ENCODE measurements around the gene PBLD.
"Not testable (repeated sequence)": the region's sequence is repeated elsewhere in the genome, so short reads cannot be mapped to it uniquely, and the experiment has no call there.

Gene PBLD

DNA sequence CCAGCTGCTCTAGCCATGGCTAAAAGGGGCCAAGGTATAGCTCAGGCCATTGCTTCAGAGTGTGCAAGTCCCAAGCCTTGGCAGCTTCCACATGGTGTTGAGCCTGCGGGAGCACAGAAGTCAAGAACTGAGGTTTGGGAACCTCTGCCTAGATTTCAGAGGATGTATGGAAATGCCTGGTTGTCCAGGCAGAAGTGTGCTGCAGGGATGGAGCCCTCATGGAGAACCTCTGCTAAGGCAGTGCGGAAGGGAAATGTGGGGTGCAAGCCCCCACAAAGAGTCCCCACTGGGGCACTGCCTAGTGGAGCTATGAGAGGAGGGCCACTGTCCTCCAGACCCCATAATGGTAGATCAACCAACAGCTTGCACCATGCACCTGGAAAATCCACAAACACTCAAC lies 54.9 kb downstream of the PBLD start:
- DNase-seq = not testable (repeated sequence)

DNA sequence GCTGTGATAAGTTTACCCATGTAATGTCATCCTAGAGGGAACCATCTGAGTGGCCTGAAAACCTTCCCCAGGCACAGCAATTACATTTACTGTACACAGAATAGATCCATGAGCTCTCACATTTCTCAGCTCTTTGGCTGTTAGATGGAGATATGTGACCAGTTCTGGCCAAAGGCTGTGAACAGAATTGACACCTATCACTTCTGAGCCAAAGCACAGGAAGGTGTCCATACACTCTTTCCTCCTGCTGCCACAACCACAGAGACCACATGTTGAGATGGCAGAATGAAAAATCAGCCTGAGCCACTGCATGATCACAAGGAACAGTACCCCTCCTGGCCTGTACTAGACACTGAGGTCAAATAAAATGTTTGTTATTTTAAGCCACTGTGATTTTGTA lies 56.5 kb downstream of the PBLD start:
- DNase-seq = no peak

DNA sequence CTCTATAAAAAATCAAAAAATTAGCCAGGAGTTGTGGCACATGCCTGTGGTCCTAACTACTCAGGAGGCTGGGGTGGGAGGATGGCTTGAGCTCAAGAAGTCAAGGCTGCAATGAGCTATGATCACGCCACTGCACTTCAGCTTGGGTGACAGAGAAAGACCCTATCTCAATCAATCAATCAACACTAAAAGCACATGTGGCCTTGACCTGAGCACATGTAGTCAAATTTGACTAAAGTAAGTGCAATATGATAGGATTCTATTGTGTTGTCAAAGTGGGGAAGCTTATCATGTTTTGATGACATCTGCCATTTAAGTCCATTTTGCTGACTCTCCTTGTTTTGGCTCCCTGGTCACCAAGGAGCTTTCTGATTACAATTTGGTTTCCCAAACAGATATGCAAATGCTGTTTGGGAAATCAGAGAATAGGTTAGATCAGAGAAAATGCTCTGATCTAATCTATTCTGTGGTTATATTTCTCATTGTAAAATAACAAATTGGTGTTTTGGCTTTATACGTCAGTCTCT lies 57.1 kb downstream of the PBLD start:
- no peak for DNase-seq

DNA sequence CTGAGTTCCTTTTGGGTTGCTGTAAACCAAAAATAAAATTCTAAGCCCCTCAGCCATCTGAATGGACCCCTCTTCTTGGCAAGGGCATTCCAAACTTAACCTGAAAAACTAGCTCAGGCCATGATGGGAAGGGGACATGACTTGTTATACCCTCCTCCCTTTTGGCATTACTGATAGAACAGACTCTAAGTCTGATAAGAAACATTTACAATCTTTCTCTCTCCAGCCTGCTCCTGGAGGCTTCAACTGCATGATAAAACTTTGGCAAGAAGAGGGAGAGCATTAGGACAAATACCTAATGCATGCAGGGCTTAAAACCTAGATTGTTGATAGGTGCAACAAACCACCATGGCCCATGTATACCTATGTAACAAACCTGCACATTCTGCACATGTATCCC lies 59.9 kb downstream of the PBLD start:
- DNase-seq = no peak

DNA sequence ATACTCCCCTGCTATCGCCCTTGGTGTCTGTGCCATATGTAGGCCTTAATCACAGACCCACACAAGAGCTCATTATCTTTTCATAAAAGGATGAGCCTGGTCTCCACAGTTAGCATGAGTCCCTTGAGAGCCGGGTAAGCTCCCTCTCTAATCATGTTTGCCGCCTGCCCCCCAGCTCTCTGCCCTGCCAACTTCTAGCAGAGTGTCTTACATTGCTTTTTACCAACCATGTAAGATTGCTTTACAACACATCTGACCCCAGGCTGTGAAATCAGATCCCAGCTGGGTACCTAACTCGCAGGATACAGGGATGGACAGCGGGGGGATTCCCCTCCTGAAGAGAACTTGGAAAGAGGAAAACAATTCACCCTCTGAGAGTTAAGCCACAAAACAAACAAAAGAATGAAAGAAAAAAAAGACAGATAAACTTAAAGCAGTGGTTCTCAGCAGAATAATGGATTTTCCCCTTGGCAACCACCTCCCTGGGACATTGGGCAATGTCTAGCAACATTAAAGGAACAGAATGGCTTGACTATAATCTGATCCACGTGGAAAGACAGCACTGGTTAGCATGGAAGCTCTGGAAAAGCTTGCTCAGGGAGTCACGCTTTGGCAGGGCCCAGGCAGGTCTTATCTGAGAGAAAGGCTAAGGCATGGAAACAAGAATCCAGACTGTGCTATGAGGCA lies 61.4 kb downstream of the PBLD start:
- no peak for DNase-seq

DNA sequence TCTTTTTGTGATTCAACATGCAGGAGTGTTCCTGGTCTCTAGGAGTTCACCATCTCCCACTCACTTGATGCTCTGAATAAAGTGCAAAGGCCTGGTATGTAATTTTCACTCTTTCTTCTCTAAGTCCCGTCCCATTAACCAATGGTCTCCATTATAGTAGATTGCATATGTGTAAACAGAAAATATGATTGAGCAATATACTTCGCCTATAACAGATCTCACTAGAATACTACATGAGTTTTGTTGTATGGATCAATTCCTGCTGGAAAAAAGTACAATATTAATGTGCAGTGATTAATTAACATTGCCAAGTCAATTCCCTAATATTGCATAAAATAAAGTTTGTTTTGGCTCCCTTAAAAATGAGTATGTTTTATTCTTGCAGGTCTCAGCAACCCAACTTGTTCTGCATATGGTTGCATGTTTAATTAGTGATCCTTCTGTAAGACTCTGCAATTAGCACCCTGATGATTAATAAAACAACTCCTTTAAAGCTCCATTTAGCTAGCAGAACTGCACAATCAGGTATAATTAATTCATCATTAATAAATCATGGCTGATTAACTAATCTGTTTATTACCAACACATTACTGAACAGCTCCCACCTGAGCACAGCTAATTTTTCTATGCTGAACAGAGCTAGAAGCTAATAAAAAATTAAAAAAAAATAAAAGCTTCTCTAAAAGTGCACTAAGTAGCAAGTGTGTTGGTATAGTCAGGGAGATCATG lies 63.0 kb downstream of the PBLD start:
- no peak for DNase-seq

DNA sequence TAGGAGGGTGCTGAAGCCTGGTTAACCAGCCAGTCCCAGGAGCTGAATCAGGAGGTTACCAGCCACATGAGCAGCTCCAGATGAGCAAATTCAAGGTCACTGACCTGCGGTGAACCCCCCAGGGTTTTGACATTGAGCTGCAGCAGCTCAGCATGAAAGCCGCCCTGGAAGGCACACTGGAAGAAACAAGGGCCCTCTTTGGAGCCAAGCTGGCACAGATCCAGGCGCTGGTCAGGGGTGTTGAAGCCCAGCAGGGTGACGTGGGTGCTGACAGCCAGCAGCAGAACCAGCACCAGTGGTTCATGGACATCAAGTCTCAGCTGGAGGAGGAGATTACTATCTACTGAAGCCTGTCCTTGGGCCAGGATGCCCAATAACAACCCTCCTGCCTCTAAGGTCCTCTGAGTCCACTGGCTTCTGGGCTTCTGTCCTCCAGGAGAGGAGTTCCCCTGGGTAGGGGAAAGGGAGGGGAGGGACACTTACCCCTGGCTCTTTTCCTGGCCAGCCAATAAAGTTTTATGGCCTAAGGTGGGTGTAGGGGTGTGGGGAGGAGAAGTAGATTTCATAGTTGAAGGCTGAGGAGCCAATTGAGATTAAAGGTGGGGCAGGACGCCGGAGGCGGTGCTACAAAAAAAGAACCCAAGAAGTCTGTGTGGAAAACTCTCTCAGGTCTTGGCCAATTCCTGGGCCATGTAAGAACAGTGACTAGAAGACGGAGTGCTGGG lies 71.4 kb downstream of the PBLD start:
- no peak for DNase-seq

DNA sequence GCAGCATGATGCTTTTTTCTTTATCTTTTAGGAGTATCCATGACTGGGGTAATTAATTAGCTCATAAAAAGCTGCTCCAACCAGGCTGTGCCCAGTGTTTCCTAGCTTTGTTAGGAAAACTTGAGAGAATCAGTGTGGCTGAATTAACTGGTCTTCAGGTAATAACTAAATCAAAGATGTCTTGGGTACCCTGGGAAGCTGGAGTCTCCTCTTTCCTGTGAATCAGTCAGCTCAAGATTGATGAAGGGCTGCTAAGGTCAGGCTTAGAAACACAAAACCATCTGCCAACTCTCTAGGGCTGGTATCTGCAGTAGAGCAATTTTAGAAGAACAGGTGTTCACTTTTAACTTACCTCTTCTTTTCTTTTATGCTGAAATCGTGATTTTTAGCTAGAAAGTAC lies 79.4 kb downstream of the PBLD start:
- no peak for DNase-seq

DNA sequence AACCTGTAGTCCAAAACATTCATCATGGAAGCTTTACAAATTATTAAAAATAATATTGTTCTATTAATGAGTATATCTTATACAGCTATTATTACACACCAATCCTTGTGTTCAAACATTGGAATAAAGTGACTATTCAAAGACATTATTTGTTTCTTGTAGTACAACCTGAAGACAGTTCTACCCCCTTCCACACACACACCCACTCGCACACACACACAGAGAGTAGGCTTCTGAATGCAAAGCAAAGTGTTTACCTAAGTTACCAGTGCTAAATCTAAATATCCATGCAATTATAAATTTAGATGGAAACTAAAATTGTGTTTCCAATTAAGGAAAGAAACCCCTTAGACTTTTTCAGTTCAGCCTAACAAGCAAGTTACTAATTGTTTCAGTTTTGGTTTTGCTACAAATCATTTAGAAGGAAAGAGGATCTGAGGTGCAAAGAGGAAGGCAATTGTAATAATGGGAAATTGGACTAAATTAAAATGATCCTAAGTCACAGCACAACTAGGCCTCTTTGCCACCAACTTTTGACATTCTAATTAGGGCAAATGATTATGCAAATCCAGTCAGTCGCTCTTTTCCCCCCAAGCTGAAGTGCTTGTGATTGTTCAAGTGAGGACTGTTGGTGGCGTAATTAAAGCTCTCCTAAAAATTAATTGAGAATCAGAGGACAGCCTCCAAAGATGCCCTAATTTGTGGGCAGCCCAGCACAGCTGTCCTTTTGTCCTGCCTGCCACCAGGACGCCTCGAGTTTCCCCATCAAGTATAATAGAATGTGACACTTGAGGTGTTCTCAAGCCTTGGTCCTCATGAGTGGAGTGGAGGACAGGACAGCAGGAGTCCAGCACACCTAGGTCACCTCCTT lies 80.9 kb downstream of the PBLD start:
- no peak for DNase-seq

DNA sequence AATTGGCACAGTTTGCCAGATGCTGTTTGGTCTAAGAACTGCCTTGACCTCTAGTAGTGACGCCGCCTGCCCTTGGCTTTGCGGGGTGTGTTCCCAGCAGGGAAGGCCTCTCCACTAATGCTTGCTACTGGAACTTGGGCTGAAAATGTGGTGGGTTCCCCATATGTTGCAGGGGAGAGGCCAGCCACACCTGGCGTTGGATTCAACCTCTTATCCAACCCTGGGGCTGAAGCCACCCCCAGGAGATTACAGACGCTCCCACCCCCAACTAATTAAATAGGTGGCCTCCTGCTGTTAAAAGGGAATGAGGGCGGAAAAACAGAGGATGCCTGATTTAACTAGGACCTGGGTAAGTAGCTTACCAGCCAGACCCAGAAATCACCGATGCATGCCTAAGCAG lies 81.6 kb downstream of the PBLD start:
- no peak for DNase-seq

DNA sequence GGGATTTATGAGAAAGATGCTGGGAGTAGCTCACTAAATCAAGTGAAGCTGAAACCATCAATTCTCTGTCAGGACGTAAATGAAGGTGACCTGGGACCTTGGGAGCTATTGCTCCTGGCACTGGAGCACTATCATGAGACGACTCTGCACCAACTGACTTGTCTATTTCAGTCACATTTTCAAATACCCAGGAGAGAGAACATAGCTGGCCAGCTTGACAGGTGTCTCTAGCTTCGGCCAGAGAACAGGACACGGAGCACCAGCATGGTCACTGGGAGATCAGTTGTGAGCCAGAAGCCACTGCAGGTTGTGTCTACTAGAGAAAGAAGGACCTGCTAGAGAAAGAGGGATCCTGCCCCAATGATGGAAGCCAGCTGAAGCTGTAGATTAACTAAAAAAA lies 83.4 kb downstream of the PBLD start:
- DNase-seq = no peak

DNA sequence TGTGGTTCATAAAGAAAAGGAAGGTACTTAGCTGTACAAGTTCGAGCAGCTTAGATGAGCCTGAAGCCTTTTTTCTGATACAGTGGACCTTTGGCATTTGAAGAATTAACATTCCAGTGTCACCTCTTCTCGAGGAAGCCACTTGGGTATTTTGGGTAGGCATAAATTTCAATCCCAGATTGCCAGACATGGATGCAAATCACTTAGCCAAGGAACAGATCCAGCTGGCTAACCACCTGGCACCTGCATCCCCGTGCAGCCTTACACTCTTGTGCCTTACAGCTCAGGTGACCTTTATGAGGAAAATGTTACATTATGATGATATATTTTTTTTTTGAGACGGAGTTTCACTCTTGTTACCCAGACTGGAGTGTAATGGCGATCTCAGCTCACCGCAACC lies 84.8 kb downstream of the PBLD start:
- DNase-seq = no peak

DNA sequence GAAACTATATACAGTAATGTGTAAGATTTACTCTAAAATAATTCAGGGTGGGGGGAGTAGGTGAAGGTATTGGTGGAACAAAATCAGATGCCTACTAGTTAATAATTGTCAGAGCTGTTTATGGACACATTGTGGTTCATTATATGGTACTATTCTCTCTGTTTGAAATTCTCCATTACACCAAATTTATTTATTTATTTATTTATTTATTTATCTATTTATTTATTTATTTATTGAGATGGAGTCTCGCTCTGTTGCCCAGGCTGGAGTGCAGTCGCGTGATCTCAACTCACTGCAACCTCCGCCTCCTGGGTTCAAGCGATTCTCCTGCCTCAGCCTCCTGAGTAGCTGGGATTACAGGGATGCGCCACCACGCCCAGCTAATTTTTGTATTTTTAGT lies 86.3 kb downstream of the PBLD start:
- not testable (repeated sequence) for DNase-seq

DNA sequence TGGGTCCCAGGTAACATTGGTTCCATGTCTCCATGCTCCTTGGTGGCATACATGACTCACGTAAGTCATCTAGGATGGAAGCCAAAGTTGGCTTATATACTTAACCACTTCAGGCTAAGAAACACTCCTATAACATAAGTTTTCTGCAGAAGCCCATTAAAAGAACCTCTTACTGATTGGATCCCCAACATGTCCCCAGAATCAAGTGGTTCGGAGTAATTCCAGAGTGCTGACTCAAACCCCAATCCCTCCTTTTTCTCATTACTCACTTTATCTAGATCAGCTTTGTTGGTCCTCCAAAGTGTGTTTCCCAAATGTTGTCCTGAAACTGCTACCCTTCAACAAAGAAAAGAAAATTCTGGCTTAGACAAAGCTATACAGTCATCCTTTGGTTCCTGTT lies 90.7 kb downstream of the PBLD start:
- no peak for DNase-seq

DNA sequence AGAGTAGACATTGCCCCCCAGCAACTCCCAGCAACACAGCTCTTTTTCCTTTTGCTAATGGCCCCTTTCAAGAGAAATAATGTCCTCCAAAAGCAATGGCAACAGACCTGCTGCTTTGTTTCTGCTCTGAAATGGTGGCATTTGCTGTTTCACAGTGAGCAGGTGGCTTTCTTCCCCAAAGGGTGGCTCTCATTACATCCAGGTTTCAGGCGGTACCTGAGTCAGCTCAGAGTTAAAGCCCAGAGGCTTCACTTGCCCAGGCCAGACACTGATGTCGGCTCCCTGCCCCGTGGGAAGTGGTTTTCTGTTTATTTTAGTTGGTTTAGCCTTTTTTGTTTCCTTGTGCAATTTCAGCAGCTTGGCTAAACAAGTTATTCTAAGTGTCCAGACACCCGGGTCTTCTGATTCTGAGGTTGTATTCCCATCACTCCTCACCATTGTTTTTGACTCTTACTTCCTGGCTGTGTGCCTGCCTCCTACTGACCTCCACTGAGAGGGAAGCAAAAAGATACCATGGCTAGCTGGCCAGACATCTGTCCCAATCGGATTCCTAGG lies 93.1 kb downstream of the PBLD start:
- DNase-seq = no peak

DNA sequence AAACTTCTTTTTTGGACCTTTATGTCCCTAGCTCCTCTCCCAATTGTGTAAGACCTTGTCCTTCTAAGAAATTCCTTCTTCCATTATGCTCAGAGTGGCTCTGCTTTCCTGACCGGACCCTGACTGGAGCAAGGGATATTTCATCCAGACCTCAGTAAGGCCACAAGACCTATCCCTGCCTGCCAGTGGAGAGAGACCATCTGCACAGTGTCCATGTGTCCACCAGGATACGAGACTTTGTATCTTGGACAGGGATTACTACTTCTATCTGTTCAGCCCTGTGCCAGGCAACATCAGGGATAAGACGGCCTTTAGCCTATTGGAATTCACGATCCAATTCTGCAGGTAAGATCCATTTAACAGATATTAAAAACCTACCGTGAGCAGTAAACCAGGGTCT lies 93.7 kb downstream of the PBLD start:
- DNase-seq = no peak

DNA sequence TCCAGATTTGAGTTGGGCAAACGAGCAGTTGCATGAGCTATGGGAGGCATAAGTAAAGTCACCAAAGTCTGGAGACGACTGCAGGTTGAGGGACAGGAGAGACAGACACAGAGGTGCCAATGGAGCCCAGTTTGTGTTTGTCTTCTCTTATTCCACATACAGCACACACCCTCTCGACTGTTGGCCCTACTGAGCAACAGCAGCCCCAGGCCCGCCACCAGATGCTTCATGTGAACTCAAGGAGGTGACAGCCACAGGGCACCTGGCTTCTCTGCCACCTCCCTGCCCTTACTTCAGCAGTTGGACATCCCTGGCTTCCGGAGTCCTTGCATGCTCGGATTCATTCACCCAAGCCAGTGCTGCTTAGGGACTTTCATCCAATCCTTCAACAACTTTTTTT lies 94.4 kb downstream of the PBLD start:
- no peak for DNase-seq

DNA sequence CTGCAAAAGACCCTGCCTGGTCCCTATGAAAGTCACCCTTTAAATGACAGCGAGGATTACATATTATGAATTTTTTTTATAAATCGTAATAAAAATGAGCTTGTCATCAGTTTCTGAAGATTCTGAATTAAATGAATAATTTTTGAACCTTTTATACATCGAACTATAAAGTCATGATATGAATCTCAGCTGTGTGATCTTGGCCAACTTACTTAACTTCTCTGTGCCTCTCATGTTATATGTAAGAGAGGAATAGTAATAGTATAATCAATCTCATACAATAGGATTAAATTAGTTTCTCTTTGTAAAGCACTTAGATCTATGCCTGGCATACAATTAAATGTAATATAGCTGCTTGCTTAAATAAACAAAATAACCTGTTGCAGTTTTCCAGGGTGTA lies 95.6 kb downstream of the PBLD start:
- no peak for DNase-seq

DNA sequence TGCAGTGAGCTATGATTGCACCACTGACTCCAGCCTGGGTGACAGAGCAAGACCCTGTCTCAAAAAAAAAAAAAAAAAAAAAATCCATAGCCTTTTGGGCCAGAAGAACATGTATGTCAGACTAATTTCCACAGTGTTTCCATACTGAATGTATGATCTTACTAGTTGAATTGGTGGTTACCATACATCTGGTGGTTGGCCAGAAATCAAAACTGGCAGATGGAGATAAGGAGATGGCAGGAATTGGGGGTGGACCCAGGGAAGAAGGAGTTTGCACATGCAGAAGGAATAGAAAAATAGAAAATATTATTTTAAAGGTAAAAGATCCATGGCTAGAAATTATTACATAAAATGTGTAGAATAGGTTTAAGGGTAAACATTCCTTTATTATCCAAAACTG lies 97.1 kb downstream of the PBLD start:
- DNase-seq = no peak

DNA sequence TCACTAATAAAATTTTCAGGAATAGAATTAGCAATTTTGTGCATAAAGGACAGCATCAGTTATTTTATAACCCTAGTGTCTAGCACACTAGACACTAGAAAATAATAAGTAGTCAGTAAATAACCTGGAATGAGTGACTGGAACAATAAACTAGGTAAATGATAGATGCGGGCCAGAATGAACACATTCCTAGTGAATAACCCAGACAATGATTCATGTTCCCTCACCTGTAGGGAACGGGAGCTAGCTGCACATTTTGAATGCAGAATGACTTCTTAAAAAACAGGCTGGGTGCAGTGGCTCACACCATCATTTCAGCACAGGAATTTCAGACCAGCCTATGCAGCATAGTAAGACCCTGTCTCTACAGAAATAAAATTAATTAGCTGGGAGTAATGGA lies 97.6 kb downstream of the PBLD start:
- no peak for DNase-seq

DNA sequence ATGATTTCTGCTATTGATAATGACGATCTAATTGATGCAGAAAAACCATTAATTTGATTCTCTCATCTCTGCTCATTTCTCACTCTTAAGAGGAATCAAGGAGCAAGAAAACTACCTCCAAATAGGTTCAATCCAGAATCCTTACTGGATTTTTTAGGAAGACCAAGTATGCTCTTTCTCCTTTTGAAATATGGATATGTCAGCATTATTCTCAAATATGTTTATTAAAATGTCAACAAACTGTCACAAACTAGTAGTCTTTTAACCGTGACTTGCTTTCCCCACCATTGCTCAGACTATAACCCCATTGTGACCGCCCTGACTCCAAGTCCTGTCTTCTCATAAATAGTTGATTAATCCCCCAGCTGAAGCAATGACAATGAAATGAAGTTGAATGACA lies 99.7 kb downstream of the PBLD start:
- no peak for DNase-seq

All from activated CD4-positive, alpha-beta T cell treated with anti-CD3 and anti-CD28 coated beads for 1 hour (primary cell).